ENCODE measurements around the gene LRP3. TPM values are rescaled to one million over a fixed set of nuclear protein-coding genes. Genes with fewer than 3 reads are reported as not detected.

The LRP3 gene
- total RNA-seq, 1 donor from 2014 or later = 13.3 TPM

DNA sequence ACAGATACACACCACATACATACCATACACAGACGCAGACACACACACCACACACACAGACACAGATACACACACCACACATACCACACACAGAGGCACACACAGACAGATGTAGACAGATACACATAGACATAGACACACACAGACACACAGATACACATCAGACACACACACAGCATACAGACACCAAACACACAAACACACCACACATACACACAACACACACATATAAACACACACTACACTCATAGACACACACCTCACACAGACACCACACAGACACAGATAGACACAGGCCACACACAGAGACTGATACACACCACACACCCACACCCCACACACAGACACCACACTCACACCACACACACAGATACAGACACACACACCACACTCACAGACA, 56.4 kb downstream of the LRP3 start:
- Histone ChIP-seq H3K4me3 (ENCODE audit: insufficient read depth, low read depth, low read length) (no peak overlapping the region), H3K27me3 (ENCODE audit: insufficient read depth, low read length) (no peaks in the 10 kb centered on the region), H3K9me3 (ENCODE audit: insufficient read depth, low read depth, low read length) (no peaks in the 10 kb centered on the region), H3K4me1 (ENCODE audit: insufficient read depth, low read length) (no peaks in the 10 kb centered on the region), H2AFZ (ENCODE audit: low read depth, low read length) (no peak overlapping the region), H3K36me3 (ENCODE audit: insufficient read depth, low read length) (no peaks in the 10 kb centered on the region), H3K27ac (ENCODE audit: low read depth, low read length) (no peak overlapping the region), H3K9ac (ENCODE audit: low read length) (no peak overlapping the region), H3K79me2 (ENCODE audit: insufficient read depth, low read length) (no peaks in the 10 kb centered on the region), H3K4me2 (ENCODE audit: low read length) (no peak overlapping the region), H4K20me1 (ENCODE audit: insufficient read depth, low read length) (peaks cover 8% of the 10 kb centered on the region)
- no peak overlapping the region for H3K4me3 Mint-ChIP-seq (ENCODE audit: unreplicated experiment)
- peaks cover 9% of the 10 kb centered on the region for H3K27me3 Mint-ChIP-seq (ENCODE audit: low read depth, unreplicated experiment)
- peaks cover 2% of the 10 kb centered on the region for H3K9me3 Mint-ChIP-seq (ENCODE audit: unreplicated experiment)
- H3K36me3 Mint-ChIP-seq (ENCODE audit: low read depth, unreplicated experiment) = no peaks in the 10 kb centered on the region
- TF ChIP-seq EZH2 (IDR thresholded peaks at IDR 0.05; ENCODE audit: insufficient read depth, low read length) = no peak
- TF ChIP-seq, protein P1, sequence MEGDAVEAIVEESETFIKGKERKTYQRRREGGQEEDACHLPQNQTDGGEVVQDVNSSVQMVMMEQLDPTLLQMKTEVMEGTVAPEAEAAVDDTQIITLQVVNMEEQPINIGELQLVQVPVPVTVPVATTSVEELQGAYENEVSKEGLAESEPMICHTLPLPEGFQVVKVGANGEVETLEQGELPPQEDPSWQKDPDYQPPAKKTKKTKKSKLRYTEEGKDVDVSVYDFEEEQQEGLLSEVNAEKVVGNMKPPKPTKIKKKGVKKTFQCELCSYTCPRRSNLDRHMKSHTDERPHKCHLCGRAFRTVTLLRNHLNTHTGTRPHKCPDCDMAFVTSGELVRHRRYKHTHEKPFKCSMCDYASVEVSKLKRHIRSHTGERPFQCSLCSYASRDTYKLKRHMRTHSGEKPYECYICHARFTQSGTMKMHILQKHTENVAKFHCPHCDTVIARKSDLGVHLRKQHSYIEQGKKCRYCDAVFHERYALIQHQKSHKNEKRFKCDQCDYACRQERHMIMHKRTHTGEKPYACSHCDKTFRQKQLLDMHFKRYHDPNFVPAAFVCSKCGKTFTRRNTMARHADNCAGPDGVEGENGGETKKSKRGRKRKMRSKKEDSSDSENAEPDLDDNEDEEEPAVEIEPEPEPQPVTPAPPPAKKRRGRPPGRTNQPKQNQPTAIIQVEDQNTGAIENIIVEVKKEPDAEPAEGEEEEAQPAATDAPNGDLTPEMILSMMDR (IDR thresholded peaks at IDR 0.05; ENCODE audit: insufficient read depth, low read depth, low read length) = no peak
- H3K4me1 Mint-ChIP-seq (ENCODE audit: low read depth, unreplicated experiment) = no peaks in the 10 kb centered on the region
- no peak for DNase-seq (ENCODE audit: low read depth)
- no peak for FAIRE-seq
- no peak overlapping the region for H3K27ac Mint-ChIP-seq (ENCODE audit: unreplicated experiment)

DNA sequence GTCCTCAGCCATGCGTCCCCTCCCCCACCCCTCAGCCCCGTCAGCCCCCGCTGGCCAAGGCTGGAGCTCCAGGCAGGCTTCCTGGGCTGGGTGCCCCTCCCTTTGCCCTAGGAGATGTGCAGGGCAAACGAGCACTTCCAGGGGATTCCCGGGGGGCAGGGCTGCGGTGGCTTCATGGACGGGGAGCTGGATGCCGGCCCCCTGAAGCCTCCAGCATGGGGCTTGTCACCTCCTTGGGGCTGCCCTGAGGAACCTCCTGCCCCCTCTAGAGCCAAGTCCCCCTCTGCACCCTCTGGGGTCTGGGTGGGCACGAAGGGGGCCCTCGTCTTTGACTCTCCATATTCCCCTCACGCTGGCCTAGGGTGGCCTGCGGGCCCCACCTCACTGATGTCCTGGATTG, 56.9 kb downstream of the LRP3 start:
- Histone ChIP-seq H3K27ac (ENCODE audit: low read depth, low read length) (no peak overlapping the region), H4K20me1 (ENCODE audit: insufficient read depth, low read length) (peaks cover 8% of the 10 kb centered on the region), H3K79me2 (ENCODE audit: insufficient read depth, low read length) (no peaks in the 10 kb centered on the region), H3K9me3 (ENCODE audit: insufficient read depth, low read depth, low read length) (no peaks in the 10 kb centered on the region), H3K36me3 (ENCODE audit: insufficient read depth, low read length) (no peaks in the 10 kb centered on the region), H3K27me3 (ENCODE audit: insufficient read depth, low read length) (no peaks in the 10 kb centered on the region), H3K9ac (ENCODE audit: low read length) (no peak overlapping the region), H2AFZ (ENCODE audit: low read depth, low read length) (no peak overlapping the region), H3K4me3 (ENCODE audit: insufficient read depth, low read depth, low read length) (no peak overlapping the region), H3K4me1 (ENCODE audit: insufficient read depth, low read length) (no peaks in the 10 kb centered on the region), H3K4me2 (ENCODE audit: low read length) (no peak overlapping the region)
- Mint-ChIP-seq H3K27me3 (ENCODE audit: low read depth, unreplicated experiment) (peaks cover 14% of the 10 kb centered on the region), H3K4me3 (ENCODE audit: unreplicated experiment) (no peak overlapping the region), H3K4me1 (ENCODE audit: low read depth, unreplicated experiment) (no peaks in the 10 kb centered on the region), H3K9me3 (ENCODE audit: unreplicated experiment) (no peaks in the 10 kb centered on the region), H3K27ac (ENCODE audit: unreplicated experiment) (no peak overlapping the region), H3K36me3 (ENCODE audit: low read depth, unreplicated experiment) (no peaks in the 10 kb centered on the region)
- FAIRE-seq = no peak
- DNase-seq (ENCODE audit: low read depth) = no peak
- TF ChIP-seq EZH2 (IDR thresholded peaks at IDR 0.05; ENCODE audit: insufficient read depth, low read length) = no peak
- TF ChIP-seq, protein P1 (IDR thresholded peaks at IDR 0.05; ENCODE audit: insufficient read depth, low read depth, low read length) = no peak

DNA sequence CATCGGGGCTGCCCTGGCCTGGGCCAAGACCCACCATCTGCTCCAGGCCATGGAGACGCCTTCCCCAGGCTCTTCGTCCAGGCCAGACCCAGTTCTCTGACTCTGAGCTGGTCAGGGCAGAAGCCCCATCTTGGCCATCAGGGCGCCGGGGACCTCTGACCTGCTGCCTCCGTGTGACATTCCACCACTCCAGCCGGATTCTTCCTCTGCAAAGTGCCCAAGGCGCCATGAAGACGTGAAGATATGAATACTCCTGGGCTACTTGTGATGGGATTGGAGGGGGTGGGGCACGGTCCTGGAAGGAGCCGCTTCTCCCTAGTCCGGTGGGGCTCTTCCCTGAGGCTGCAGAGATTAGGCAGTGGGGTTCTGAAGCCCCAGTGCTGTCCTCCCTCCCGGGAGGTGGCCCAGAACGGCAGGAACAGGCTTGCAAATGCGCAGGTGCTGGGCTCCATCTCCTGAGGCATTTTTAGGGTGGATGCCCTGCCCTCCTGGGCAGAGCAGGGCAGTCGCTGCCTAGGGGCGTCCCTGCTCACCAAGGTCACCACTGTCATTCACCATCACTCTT, 57.5 kb downstream of the LRP3 start:
- Histone ChIP-seq H3K9ac (ENCODE audit: low read length) (no peak overlapping the region), H3K9me3 (ENCODE audit: insufficient read depth, low read depth, low read length) (no peaks in the 10 kb centered on the region), H2AFZ (ENCODE audit: low read depth, low read length) (no peak overlapping the region), H3K27me3 (ENCODE audit: insufficient read depth, low read length) (no peaks in the 10 kb centered on the region), H3K36me3 (ENCODE audit: insufficient read depth, low read length) (no peaks in the 10 kb centered on the region), H3K79me2 (ENCODE audit: insufficient read depth, low read length) (no peaks in the 10 kb centered on the region), H3K27ac (ENCODE audit: low read depth, low read length) (no peak overlapping the region), H3K4me2 (ENCODE audit: low read length) (no peak overlapping the region), H4K20me1 (ENCODE audit: insufficient read depth, low read length) (peaks cover 8% of the 10 kb centered on the region), H3K4me3 (ENCODE audit: insufficient read depth, low read depth, low read length) (no peak overlapping the region), H3K4me1 (ENCODE audit: insufficient read depth, low read length) (no peaks in the 10 kb centered on the region)
- peaks cover 14% of the 10 kb centered on the region for H3K27me3 Mint-ChIP-seq (ENCODE audit: low read depth, unreplicated experiment)
- H3K9me3 Mint-ChIP-seq (ENCODE audit: unreplicated experiment) = no peaks in the 10 kb centered on the region
- no peak overlapping the region for H3K27ac Mint-ChIP-seq (ENCODE audit: unreplicated experiment)
- H3K36me3 Mint-ChIP-seq (ENCODE audit: low read depth, unreplicated experiment) = no peaks in the 10 kb centered on the region
- DNase-seq (ENCODE audit: low read depth) (no peak), FAIRE-seq (no peak)
- H3K4me1 Mint-ChIP-seq (ENCODE audit: low read depth, unreplicated experiment) = no peaks in the 10 kb centered on the region
- no peak for TF ChIP-seq EZH2 (IDR thresholded peaks at IDR 0.05; ENCODE audit: insufficient read depth, low read length)
- TF ChIP-seq, protein P1 (IDR thresholded peaks at IDR 0.05; ENCODE audit: insufficient read depth, low read depth, low read length) = no peak
- no peak overlapping the region for H3K4me3 Mint-ChIP-seq (ENCODE audit: unreplicated experiment)

Measured in astrocyte (in vitro differentiated cells and primary cell).